Colonic mucosa (tissue), 4 donors: ENCODE data around the gene MYO16. TPM values are rescaled to one million over a fixed set of nuclear protein-coding genes. Genes with fewer than 3 reads are reported as not detected.

Experiments
- DNase-seq: peaks from one replicate; pipeline ENCODE4 v3.0.0-alpha.2; 2020
- H3K27ac ChIP-seq: fragments of 200-600 bp; one replicate; pipeline ENCODE4 v1.8.0; 2021
- H3K27me3 ChIP-seq: fragments of 200-600 bp; one replicate; pipeline ENCODE4 v1.8.0; 2021
- H3K36me3 ChIP-seq: fragments of 200-600 bp; one replicate; pipeline ENCODE4 v1.8.0; 2021
- H3K4me1 ChIP-seq: fragments of 200-600 bp; one replicate; pipeline ENCODE4 v1.8.0; 2021; ENCODE audit warnings: mild to moderate bottlenecking
- H3K4me3 ChIP-seq: fragments of 200-600 bp; one replicate; pipeline ENCODE4 v1.8.0; 2021
- H3K9ac ChIP-seq, 2 donors: one replicate each; pipeline ENCODE4 v1.7.0; 2013; ENCODE audit warnings: control low read depth in 2 of 2, low read depth in 2 of 2, low read length in 2 of 2
- H3K9me3 ChIP-seq: fragments of 200-600 bp; one replicate; pipeline ENCODE4 v1.8.0; 2021
- CTCF ChIP-seq: fragments of 200-600 bp; IDR thresholded peaks from one replicate; pipeline ENCODE4 v1.8.0; 2022; ENCODE audit warnings: antibody characterized with exemption, mild to moderate bottlenecking
- intact Hi-C: fragments of 100-400 bp; cut with DNase I; formaldehyde crosslinking; loops from one replicate; pipeline ENCODE4 v1.14.1; 2022
- total RNA-seq, 2 donors: library from RNA; stranded (reverse); fragmentation: NEBNext Ultra II Directional in 1 of 2; extraction: Animal tissue kit (Norgen Biotek cat#: 25700) in 1 of 2; gene quantifications; one replicate each; pipeline ENCODE4 v1.2.1, GENCODE V29; 2021
- donor health status: healthy.
- donor health status: DM: no; HTN: no; CAD: no.
- donor health status: DM: no; HTN: no; CAD: no.

MYO16 gene
- total RNA-seq, 2 donors from 2014 or later: 0.05 TPM; not detected in 1

GRCh38 chr13:108747843-108748242 is 118.4 kb downstream of the MYO16 start:
- H3K27me3 ChIP-seq: no peaks in the 10 kb centered on the region
- no peak overlapping the region for H3K4me3 ChIP-seq
- DNase-seq: no peak
- no peaks in the 10 kb centered on the region for H3K4me1 ChIP-seq
- no peak overlapping the region for H3K9ac ChIP-seq
- TF ChIP-seq CTCF: no peak
- H3K9me3 ChIP-seq: no peaks in the 10 kb centered on the region
- no peaks in the 10 kb centered on the region for H3K36me3 ChIP-seq
- H3K27ac ChIP-seq: no peak overlapping the region
- intact Hi-C loops: no loop called here

GRCh38 chr13:108752276-108752675 is 122.9 kb downstream of the MYO16 start:
- DNase-seq: no peak
- H3K9me3 ChIP-seq: no peaks in the 10 kb centered on the region
- H3K27me3 ChIP-seq: no peaks in the 10 kb centered on the region

GRCh38 chr13:108755083-108755482 is 125.7 kb downstream of the MYO16 start:
- intact Hi-C loops: no loop called here
- TF ChIP-seq CTCF: no peak
- H3K27me3 ChIP-seq: no peaks in the 10 kb centered on the region
- no peak for DNase-seq
- H3K27ac ChIP-seq: no peak overlapping the region
- no peak overlapping the region for H3K9ac ChIP-seq
- H3K36me3 ChIP-seq: no peaks in the 10 kb centered on the region
- no peaks in the 10 kb centered on the region for H3K4me1 ChIP-seq
- H3K4me3 ChIP-seq: no peak overlapping the region
- no peaks in the 10 kb centered on the region for H3K9me3 ChIP-seq

More at GRCh38 chr13:108752276-108752675, 122.9 kb downstream of the MYO16 start:
- no peak overlapping the region for H3K4me3 ChIP-seq
- H3K4me1 ChIP-seq: no peaks in the 10 kb centered on the region
- H3K9ac ChIP-seq: no peak overlapping the region
- intact Hi-C loops: no loop called here
- H3K36me3 ChIP-seq: no peaks in the 10 kb centered on the region
- no peak for TF ChIP-seq CTCF
- no peak overlapping the region for H3K27ac ChIP-seq

- H3K4me3 ChIP-seq: no peak overlapping the region
- no peak for DNase-seq
- intact Hi-C loops: no loop called here
- H3K4me1 ChIP-seq: no peaks in the 10 kb centered on the region
- H3K9ac ChIP-seq: no peak overlapping the region
- no peaks in the 10 kb centered on the region for H3K36me3 ChIP-seq
- TF ChIP-seq CTCF: no peak
- H3K27ac ChIP-seq: no peak overlapping the region
- no peaks in the 10 kb centered on the region for H3K27me3 ChIP-seq
- no peaks in the 10 kb centered on the region for H3K9me3 ChIP-seq
These were observed 130.7 kb downstream of the MYO16 start for GRCh38 chr13:108760129-108760528.

GRCh38 chr13:108760541-108760940 is 131.1 kb downstream of the MYO16 start:
- Histone ChIP-seq H3K4me3 (no peak overlapping the region), H3K9me3 (no peaks in the 10 kb centered on the region), H3K36me3 (no peaks in the 10 kb centered on the region), H3K9ac (no peak overlapping the region), H3K27ac (no peak overlapping the region), H3K4me1 (no peaks in the 10 kb centered on the region), H3K27me3 (no peaks in the 10 kb centered on the region)
- DNase-seq: no peak
- no peak for TF ChIP-seq CTCF
- intact Hi-C loops: no loop called here

- TF ChIP-seq CTCF: no peak
- H3K9ac ChIP-seq: no peak overlapping the region
- intact Hi-C loops: no loop called here
- H3K27me3 ChIP-seq: no peaks in the 10 kb centered on the region
- no peak for DNase-seq
- H3K4me3 ChIP-seq: no peak overlapping the region
- H3K36me3 ChIP-seq: no peaks in the 10 kb centered on the region
- H3K27ac ChIP-seq: no peak overlapping the region
- no peaks in the 10 kb centered on the region for H3K9me3 ChIP-seq
- H3K4me1 ChIP-seq: no peaks in the 10 kb centered on the region
These were observed 138.6 kb downstream of the MYO16 start for GRCh38 chr13:108768035-108768434.
